HepG2 (cell line): ENCODE data around the gene NFATC4. TPM values are rescaled to one million over a fixed set of nuclear protein-coding genes. Genes with fewer than 3 reads are reported as not detected.

Experiments used
- ATAC-seq: fragments of 200-7000 bp; cut with Tn5 transposase; 3 replicates; pipeline ENCODE4 v1.9.1; 2020; ENCODE audit warnings: mild to moderate bottlenecking, moderate library complexity
- BruUV-seq: library from RNA; stranded (reverse); fragments of 400-500 nt; replicated peaks from 2 replicates; lab custom pipeline; 2021; lab: Mats Ljungman, UMichigan
- CTCF ChIA-PET: fragments of 300-600 bp; formaldehyde crosslinking; extraction: SDS; loops from one replicate; lab custom pipeline; 2021; ENCODE audit warnings: low total read pairs, inconsistent platforms, low intra/inter-chr PET ratio; lab: Yijun Ruan, JAX
- POLR2A ChIA-PET: fragments of 350-600 bp; sonication (Branson Sonifier 250); formaldehyde crosslinking; loops from one replicate; lab custom pipeline; 2020; ENCODE audit warnings: antibody characterized with exemption, inconsistent platforms; lab: Yijun Ruan, JAX
- DNase-seq: peaks from one replicate; pipeline ENCODE4 v3.0.0-alpha.2; 2015; ENCODE audit warnings: low spot score
- FAIRE-seq: peaks from 3 replicates; lab custom pipeline; 2011; peaks lifted over from hg19 to GRCh38; lab: Jason Lieb, UNC
- H2AFZ ChIP-seq: one replicate; pipeline ENCODE4 v1.6.1; 2011; ENCODE audit warnings: low read length, inconsistent platforms
- H3K27ac ChIP-seq: fragments of 300-600 bp; 3 replicates; pipeline ENCODE4 v1.8.0; 2011; ENCODE audit warnings: mixed run types, mild to moderate bottlenecking, mixed read lengths, low read length, inconsistent platforms; ENCODE audit not compliant: insufficient read depth; ENCODE audit errors: extremely low read length
- H3K27me3 ChIP-seq, 2 experiments: fragments of 200-600 bp in 1 of 2; 2 replicates in 1 of 2; 3 replicates in 1 of 2; pipeline versions ENCODE4 v1.6.0 to v1.8.0; 2011; ENCODE audit warnings: low read length in 2 of 2, mild to moderate bottlenecking in 2 of 2, moderate library complexity in 2 of 2, inconsistent platforms in 1 of 2; ENCODE audit not compliant: insufficient read depth in 2 of 2, control insufficient read depth in 1 of 2
- H3K36me3 ChIP-seq, 2 experiments: fragments of 200-600 bp in 1 of 2; replicated peaks in 1 of 2; 2 replicates in 1 of 2; 3 replicates in 1 of 2; pipeline versions ENCODE4 v1.5.1 to v1.8.0; 2011; ENCODE audit warnings: low read length in 2 of 2, inconsistent platforms in 1 of 2; ENCODE audit not compliant: insufficient read depth in 2 of 2, control insufficient read depth in 1 of 2
- H3K4me1 ChIP-seq: 2 replicates; pipeline ENCODE4 v1.5.1; 2012; ENCODE audit warnings: low read length, inconsistent platforms; ENCODE audit not compliant: insufficient read depth
- H3K4me2 ChIP-seq: 2 replicates; pipeline ENCODE4 v1.6.0; 2011; ENCODE audit warnings: low read depth, low read length, inconsistent platforms
- H3K4me3 ChIP-seq, 3 experiments: fragments of 200-600 bp in 1 of 3; sonication (generic), shearing (Covaris generic) in 1 of 3; replicated peaks in 1 of 3; 2 replicates each; pipeline ENCODE4 v1.5.1; 2011 to 2016; ENCODE audit warnings: low read length in 3 of 3, inconsistent platforms in 2 of 3, low read depth in 2 of 3, mild to moderate bottlenecking in 2 of 3, control low read depth in 1 of 3, mixed read lengths in 1 of 3; ENCODE audit not compliant: insufficient read depth in 1 of 3
- H3K79me2 ChIP-seq: one replicate; pipeline ENCODE4 v1.6.1; 2011; ENCODE audit warnings: low read length, inconsistent platforms; ENCODE audit not compliant: insufficient read depth
- H3K9ac ChIP-seq: 2 replicates; pipeline ENCODE4 v1.6.0; 2011; ENCODE audit warnings: mild to moderate bottlenecking, low read depth, low read length, inconsistent platforms; ENCODE audit not compliant: insufficient read depth
- H3K9me3 ChIP-seq: 2 replicates; pipeline ENCODE4 v1.5.1; 2012; ENCODE audit warnings: mild to moderate bottlenecking, low read length
- H4K20me1 ChIP-seq: 2 replicates; pipeline ENCODE4 v1.6.0; 2011; ENCODE audit warnings: inconsistent platforms, mild to moderate bottlenecking, low read length, moderate library complexity; ENCODE audit not compliant: insufficient read depth
- AHR ChIP-seq: IDR thresholded peaks from 2 replicates; pipeline ENCODE4 v1.6.1; 2018; ENCODE audit warnings: missing genetic modification reagents, missing compliant biosample characterization
- DRAP1 ChIP-seq: IDR thresholded peaks from 2 replicates; pipeline ENCODE4 v1.6.1; 2016; ENCODE audit warnings: missing genetic modification reagents, missing compliant biosample characterization
- IRX3 ChIP-seq: sonication (generic); formaldehyde crosslinking; IDR thresholded peaks from 2 replicates; pipeline ENCODE4 v1.8.1; 2023; ENCODE audit warnings: mild to moderate bottlenecking, low read depth, missing genetic modification reagents, borderline replicate concordance
- KDM5A ChIP-seq: fragments of 200-600 bp; sonication (generic); IDR thresholded peaks from 2 replicates; pipeline ENCODE4 v1.7.0; 2018; ENCODE audit warnings: antibody characterized with exemption, mild to moderate bottlenecking, low read length, borderline replicate concordance
- NR2F6 ChIP-seq, 2 experiments: IDR thresholded peaks; 2 replicates each; pipeline ENCODE4 v1.6.1; 2016; ENCODE audit warnings: antibody characterized with exemption in 1 of 2, mild to moderate bottlenecking in 1 of 2
- SMARCE1 ChIP-seq: fragments of 450-650 bp; IDR thresholded peaks from 2 replicates; pipeline ENCODE4 v1.6.1; 2017; ENCODE audit warnings: borderline replicate concordance
- TCF12 ChIP-seq, 2 experiments: fragments of 450-650 bp in 1 of 2; sonication (generic) in 1 of 2; formaldehyde crosslinking in 1 of 2; IDR thresholded peaks; 2 replicates each; pipeline versions ENCODE4 v1.6.1 to v1.8.0; 2017 to 2022; ENCODE audit warnings: antibody characterized with exemption in 1 of 2, mild to moderate bottlenecking in 1 of 2, missing genetic modification reagents in 1 of 2, moderate library complexity in 1 of 2
- TGIF2 ChIP-seq: IDR thresholded peaks from 2 replicates; pipeline ENCODE4 v1.6.1; 2016; ENCODE audit warnings: control low read depth, missing compliant biosample characterization
- ZBTB20 ChIP-seq: sonication (generic); formaldehyde crosslinking; IDR thresholded peaks from 2 replicates; pipeline ENCODE4 v1.8.1; 2023; ENCODE audit warnings: missing genetic modification reagents, low read depth, mild to moderate bottlenecking, borderline replicate concordance
- ZNF12 ChIP-seq: sonication (generic); formaldehyde crosslinking; IDR thresholded peaks from 2 replicates; pipeline ENCODE4 v1.5.0; 2020; ENCODE audit warnings: missing genetic modification reagents
- ZNF550 ChIP-seq: sonication (generic); formaldehyde crosslinking; IDR thresholded peaks from 2 replicates; pipeline ENCODE4 v1.4.0; 2020; ENCODE audit warnings: mild to moderate bottlenecking, missing genetic modification reagents, borderline replicate concordance
- WGBS: methylation state at CpG from one replicate; pipeline ENCODE4 v1.1.6; 2017; ENCODE audit warnings: low lambda C conversion rate; 5-methylcytosine and 5-hydroxymethylcytosine counted together
- in situ Hi-C: cut with HindIII; loops from 2 replicates; pipeline ENCODE4 v1.10.0; 2017; ENCODE audit warnings: low pct_unique_long_range_greater_than_20kb; ENCODE audit not compliant: extremely low pct_ligation_motif_present
- intact Hi-C: fragments of 100-400 bp; cut with micrococcal nuclease; formaldehyde crosslinking; loops from one replicate; pipeline ENCODE4 v1.10.0; 2022; ENCODE audit not compliant: unreplicated experiment
- polyA plus RNA-seq, 8 experiments: library from polyadenylated mRNA; depleted of rRNA in 3 of 8; stranded (reverse) in 7 of 8; unstranded in 1 of 8; fragments of >200 nt; fragmentation: Illumina TruSeq in 4 of 8; extraction: Trizol in 4 of 8; gene quantifications; 2 replicates each; pipeline versions ENCODE4 v1.2.1 to v1.2.3, GENCODE V29; 2011 to 2016; ENCODE audit warnings: low read depth in 4 of 8, missing spikeins in 1 of 8, mixed read lengths in 1 of 8; ENCODE audit not compliant: insufficient read depth in 1 of 8
- total RNA-seq, 5 experiments: library from RNA; depleted of rRNA; stranded (reverse); fragments of >200 nt; fragmentation: Illumina TruSeq; extraction: Trizol; gene quantifications; 2 replicates each; pipeline ENCODE4 v1.2.3, GENCODE V29; 2016; ENCODE audit warnings: low read depth in 1 of 5
- TF ChIP-seq, protein P1 (sequence below): sonication (generic); formaldehyde crosslinking; IDR thresholded peaks from 2 replicates; pipeline ENCODE4 v1.4.0; 2020; ENCODE audit warnings: mild to moderate bottlenecking, missing genetic modification reagents
- TF ChIP-seq, protein P2 (sequence below): sonication (generic); formaldehyde crosslinking; IDR thresholded peaks from 2 replicates; pipeline ENCODE4 v1.8.0; 2022; ENCODE audit warnings: mild to moderate bottlenecking, missing genetic modification reagents, moderate library complexity
- TF ChIP-seq, protein P3 (sequence below): sonication (generic); formaldehyde crosslinking; IDR thresholded peaks from 2 replicates; pipeline ENCODE4 v1.4.0; 2020; ENCODE audit warnings: low read depth, mild to moderate bottlenecking, missing genetic modification reagents

Gene NFATC4
- total and polyA plus RNA-seq, 2 of the 13 experiments (the other 11 are each of a cell fraction or from before 2014, with no cell fraction given) = 0.04 to 0.15 TPM

GRCh38 chr14:24408764-24409163 is 40.8 kb downstream of the NFATC4 start:
- DNase-seq (no peak), ATAC-seq (no peak; the same call in 2 of the 3 replicates), FAIRE-seq (no peak)
- H4K20me1 ChIP-seq = no peaks in the 10 kb centered on the region
- H3K27ac ChIP-seq = no peak overlapping the region
- ChIA-PET CTCF (no interaction called here), POLR2A (interaction anchor here (0.5 to 2.0 kb wide), 6 partner anchors 10 to 166 kb away, joined by 3 to 8 read pairs (median 5); partner anchors contain the start of genes CBLN3, CIDEB and KHNYN)
- in situ Hi-C loops (no loop called here), intact Hi-C loops (no loop called here)
- peaks cover 0 to 2% of the 10 kb centered on the region in 2 experiments; a peak in 1 of 5 replicates for H3K27me3 ChIP-seq
- no peak overlapping the region for H3K4me3 ChIP-seq
- H2AFZ ChIP-seq = no peak overlapping the region
- no peaks in the 10 kb centered on the region for H3K36me3 ChIP-seq
- TF ChIP-seq AHR (CRISPR knock-in tag) = 0 out of 2 replicates have a peak, but pooled peaks have one; percentile 2
- TF ChIP-seq TGIF2 = no peak
- 42% methylated on average over 3 of the region's 3 CpGs for WGBS
- no peak overlapping the region for H3K9ac ChIP-seq
- BruUV-seq = no TSS peak
- H3K4me2 ChIP-seq = no peak overlapping the region
- H3K79me2 ChIP-seq = no peaks in the 10 kb centered on the region
- no peaks in the 10 kb centered on the region for H3K4me1 ChIP-seq
- H3K9me3 ChIP-seq = no peaks in the 10 kb centered on the region

GRCh38 chr14:24409192-24409591 is 41.2 kb downstream of the NFATC4 start:
- no peak overlapping the region for H2AFZ ChIP-seq
- ATAC-seq = no peak
- no peaks in the 10 kb centered on the region for H3K9me3 ChIP-seq
- no peak overlapping the region for H3K4me2 ChIP-seq
- no peaks in the 10 kb centered on the region for H3K36me3 ChIP-seq
- no peak overlapping the region for H3K27ac ChIP-seq
- no peaks in the 10 kb centered on the region for H3K4me1 ChIP-seq
- FAIRE-seq = no peak
- H3K9ac ChIP-seq = no peak overlapping the region
- H3K79me2 ChIP-seq = no peaks in the 10 kb centered on the region
- in situ Hi-C loops = no loop called here
- 53% methylated on average over 6 of the region's 6 CpGs for WGBS
- H4K20me1 ChIP-seq = no peaks in the 10 kb centered on the region
- intact Hi-C loops = no loop called here
- CTCF ChIA-PET = no interaction called here
- BruUV-seq = no TSS peak
- no peak for DNase-seq
- POLR2A ChIA-PET = interaction anchor here (0.8 to 2.0 kb wide), 6 partner anchors 9 to 101 kb away, joined by 3 to 8 read pairs (median 5); partner anchors contain the start of genes CBLN3, CIDEB and KHNYN
- H3K27me3 ChIP-seq = peaks cover 0 to 2% of the 10 kb centered on the region in 2 experiments; a peak in 1 of 5 replicates
- H3K4me3 ChIP-seq = no peak overlapping the region
- TF ChIP-seq, protein P1, sequence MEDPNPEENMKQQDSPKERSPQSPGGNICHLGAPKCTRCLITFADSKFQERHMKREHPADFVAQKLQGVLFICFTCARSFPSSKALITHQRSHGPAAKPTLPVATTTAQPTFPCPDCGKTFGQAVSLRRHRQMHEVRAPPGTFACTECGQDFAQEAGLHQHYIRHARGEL (CRISPR knock-in tag) = no peak
- no peak for TF ChIP-seq NR2F6 (IDR thresholded peaks at IDR 0.05)
- no peak for TF ChIP-seq NR2F6 (CRISPR knock-in tag; IDR thresholded peaks at IDR 0.05)
- TF ChIP-seq IRX3 = no peak
- TF ChIP-seq, protein P2, sequence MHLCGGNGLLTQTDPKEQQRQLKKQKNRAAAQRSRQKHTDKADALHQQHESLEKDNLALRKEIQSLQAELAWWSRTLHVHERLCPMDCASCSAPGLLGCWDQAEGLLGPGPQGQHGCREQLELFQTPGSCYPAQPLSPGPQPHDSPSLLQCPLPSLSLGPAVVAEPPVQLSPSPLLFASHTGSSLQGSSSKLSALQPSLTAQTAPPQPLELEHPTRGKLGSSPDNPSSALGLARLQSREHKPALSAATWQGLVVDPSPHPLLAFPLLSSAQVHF (CRISPR knock-in tag) = no peak
- no peak for TF ChIP-seq ZBTB20
- TF ChIP-seq, protein P3, sequence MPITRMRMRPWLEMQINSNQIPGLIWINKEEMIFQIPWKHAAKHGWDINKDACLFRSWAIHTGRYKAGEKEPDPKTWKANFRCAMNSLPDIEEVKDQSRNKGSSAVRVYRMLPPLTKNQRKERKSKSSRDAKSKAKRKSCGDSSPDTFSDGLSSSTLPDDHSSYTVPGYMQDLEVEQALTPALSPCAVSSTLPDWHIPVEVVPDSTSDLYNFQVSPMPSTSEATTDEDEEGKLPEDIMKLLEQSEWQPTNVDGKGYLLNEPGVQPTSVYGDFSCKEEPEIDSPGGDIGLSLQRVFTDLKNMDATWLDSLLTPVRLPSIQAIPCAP (CRISPR knock-in tag) = no peak
- TF ChIP-seq KDM5A = no peak
- no peak for TF ChIP-seq SMARCE1
- no peak for TF ChIP-seq TCF12 (IDR thresholded peaks at IDR 0.05)
- TF ChIP-seq TCF12 (CRISPR knock-in tag; IDR thresholded peaks at IDR 0.05) = no peak
- TF ChIP-seq DRAP1 = no peak
- no peak for TF ChIP-seq ZNF12 (CRISPR knock-in tag)
- TF ChIP-seq ZNF550 (CRISPR knock-in tag) = no peak
